GM21737 (cell line): ENCODE data around the gene THBD.

Experiments
- ATAC-seq: cut with Tn5 transposase; IDR thresholded peaks from one replicate; pipeline ENCODE4 v1.9.1; 2021; ENCODE audit warnings: mild to moderate bottlenecking, moderate library complexity; ENCODE audit not compliant: unreplicated experiment

Gene THBD

DNA sequence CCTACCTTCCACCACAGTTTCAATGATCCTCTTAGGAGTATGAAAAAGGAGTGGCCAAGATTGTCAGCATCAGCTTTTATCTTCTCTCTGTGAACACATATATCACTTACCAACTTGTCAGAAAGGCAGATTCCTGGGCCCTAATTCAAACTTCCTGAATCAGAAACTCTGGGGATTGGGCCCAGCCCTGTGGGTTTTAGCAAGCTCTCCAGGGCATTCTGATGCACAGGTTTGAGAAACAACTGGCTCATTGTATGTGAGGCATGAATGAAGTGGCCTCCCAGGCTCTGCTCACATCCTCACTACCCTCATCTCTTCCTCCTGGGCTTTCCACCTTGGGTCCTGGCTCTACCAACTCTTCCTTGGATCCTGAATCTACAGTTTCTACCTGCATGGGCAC is 13.2 kb upstream of the THBD start:
- no peak for ATAC-seq

DNA sequence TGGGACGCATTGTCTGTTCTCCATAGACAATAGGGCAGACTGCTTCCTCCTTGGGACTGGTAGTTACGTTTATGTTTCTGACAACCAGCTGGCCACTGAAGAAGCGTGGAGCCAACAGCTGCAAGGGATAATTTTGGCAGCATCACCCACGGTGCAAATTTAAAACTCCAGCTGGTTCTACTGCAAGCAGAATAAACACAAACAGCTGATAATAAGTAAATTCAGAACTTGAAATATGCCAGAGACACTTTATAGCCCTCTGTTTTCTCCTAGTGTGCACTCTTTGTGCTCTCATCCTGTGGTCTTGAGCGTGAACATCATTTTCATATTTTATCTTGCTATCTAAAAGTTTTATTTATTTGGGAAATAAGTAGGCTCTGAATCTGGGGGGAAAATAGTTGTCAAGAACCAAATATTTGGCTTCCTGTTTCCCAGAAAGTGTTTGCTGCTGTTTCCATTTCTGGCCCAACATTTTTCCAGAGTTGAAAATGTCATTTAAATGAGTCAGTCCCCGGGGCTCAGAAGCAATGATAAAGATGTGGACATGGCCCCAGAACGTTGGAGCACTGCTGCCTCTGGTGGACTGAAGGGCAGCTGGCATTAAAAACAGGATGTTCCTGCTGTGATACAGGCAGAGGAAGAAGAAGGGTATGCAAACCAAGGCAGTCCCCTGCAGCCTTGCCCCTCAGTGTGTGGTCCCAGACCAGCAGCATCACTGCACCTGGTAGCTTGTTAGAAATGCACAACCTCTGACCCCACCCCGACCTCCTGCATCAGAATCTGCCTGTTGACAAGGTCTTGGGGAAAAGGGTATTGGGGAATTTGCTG is 12.5 kb upstream of the THBD start:
- ATAC-seq: no peak

DNA sequence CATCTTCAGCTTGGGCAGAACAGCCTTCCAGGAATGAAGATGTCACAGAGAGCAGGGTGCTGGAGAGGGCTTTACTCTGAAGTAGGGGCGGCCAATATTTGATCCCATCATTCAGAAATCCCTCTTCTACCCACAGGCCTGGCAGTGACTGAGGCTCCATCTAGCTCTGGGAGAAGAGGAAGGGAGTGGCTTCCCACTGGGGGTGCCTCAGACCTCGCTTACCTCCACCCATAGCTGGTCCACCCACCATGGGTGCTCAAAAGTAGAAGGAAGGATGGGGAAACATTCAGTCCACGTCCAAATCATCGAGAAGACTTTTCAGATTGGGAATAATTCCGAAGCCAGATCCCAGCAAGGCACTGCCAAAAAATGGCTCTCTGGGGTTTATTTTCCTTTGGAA is 11.8 kb upstream of the THBD start:
- no peak for ATAC-seq

DNA sequence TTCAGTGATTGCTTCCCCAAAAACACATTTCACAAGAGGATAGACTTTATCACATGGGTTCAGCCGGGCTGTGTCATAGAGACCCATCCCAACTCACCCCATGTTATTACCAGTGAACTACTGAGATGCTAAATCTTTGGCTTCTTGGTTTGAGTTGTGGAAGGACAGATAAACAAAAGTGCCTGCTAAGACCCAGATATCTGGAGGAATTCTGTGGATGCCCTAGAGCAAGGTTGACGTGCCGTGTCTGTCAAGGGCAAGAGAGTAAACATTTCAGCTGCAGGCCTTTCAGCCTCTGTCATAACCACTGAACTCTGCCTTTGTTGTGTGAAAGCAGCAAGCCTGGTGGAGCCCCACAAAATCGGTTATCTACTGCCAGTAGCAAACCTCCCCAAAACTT is 11.2 kb upstream of the THBD start:
- ATAC-seq: no peak

DNA sequence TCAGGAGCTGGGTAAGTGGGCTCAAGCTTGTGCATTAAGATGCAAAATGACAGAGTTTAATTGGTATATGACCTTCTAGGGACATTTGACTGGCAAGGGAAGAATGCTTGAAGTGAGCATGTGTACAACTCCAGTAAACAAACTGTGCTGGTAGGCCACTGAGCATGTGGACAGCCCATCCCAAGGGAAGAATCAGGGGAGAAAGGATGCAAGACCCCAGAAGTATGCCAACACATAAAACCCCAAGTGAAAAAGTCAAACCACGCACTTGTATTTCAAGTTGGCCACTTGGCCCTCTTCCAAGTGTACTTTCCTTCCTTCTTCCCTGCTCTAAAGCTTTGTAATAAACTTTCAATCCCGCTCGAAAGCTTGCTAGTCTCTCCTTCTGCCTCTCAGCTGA is 10.4 kb upstream of the THBD start:
- no peak for ATAC-seq

DNA sequence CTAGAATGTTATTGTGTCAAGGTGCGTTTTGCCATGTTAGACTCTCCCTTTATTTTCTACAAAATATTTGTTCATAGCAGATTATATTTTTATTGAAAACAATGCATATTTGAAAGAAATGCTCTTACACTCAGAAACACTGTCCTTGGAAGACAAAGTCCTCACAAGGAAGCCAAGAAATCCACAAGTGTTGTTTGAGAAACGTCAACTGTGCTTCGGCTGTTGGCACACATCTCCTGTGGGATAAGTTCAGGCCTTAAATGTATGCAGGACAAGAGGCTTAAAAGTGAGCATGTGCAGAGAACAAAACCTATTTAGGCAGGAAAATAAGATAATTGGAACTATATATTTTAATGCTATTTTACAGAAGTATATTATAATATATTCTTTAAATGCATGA is 9.5 kb upstream of the THBD start:
- no peak for ATAC-seq

DNA sequence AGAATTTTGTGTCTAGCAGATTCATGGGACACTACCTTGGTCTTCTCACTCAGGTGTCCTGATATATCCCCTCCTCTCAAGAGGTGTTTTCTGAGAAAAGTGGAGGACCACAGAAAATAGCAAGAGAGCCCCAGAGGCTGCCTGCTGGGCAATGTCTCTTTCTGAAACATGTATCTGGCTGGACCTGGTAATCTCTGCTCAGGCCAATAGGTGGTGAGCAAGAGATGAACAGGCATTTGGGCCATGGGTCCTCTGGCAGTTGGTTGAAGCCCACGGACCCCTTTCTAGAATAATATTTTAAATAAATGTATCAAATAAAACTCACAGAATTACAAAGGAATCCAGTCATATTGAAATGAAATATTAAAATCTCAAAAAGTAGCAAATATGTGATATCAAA is 8.8 kb upstream of the THBD start:
- ATAC-seq: no peak

DNA sequence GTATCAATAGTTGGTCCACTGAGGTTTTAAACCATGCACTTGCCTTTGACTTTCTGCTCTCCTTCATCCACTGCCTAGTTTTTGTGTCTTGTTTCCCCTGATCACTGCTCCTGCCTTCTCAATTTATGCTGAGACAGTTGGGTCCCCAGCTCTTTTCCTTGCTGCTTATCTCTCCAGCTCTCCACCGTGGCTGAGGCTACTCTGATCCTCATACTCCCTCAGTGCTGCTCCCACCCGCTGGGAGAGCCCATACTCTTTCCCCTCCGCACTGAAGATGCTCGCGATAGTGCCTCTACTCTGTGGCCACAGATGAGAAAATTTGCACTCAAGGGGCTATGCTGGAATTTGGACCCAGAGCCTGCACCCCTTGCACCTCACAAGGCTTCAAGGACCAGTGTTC is 3.4 kb upstream of the THBD start:
- no peak for ATAC-seq

DNA sequence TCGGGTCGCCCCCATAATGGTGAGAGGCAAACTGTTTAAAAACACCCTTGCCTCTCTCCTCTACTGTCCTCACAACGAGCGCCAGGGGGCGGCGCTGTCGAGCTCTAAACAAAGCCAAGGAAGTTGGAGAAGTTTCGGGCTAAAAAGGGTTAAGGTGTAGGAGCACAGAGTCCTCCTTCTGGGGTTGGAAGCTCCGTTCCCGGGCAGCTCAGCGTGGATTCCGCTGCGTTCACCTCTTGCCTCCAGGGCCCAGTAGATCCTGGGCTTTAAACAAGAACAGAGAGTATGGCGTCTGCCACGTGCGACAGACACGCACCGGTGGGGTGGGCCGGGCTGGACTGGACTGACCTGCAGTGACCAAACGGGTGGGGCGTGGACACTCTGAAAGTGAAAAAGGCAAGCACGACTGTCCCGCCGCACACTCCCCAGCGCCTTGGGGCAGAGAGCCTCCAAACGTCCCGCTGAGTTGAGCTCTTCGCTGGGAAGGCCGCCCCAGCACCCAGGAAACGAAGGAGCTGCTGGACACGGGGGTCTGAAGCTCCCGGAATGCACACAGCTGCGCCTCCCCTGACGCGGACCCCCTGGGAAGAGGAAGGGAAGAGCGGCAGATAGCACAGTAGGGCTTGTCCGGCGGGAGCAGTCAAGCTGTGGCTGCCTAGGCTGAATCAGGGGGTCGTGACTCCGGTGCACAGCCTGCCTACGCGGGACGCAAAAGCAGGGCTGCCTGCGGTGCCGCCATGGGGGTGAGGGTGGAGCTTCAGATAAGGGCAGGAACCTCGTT is 1.6 kb upstream of the THBD start:
- ATAC-seq: no peak

DNA sequence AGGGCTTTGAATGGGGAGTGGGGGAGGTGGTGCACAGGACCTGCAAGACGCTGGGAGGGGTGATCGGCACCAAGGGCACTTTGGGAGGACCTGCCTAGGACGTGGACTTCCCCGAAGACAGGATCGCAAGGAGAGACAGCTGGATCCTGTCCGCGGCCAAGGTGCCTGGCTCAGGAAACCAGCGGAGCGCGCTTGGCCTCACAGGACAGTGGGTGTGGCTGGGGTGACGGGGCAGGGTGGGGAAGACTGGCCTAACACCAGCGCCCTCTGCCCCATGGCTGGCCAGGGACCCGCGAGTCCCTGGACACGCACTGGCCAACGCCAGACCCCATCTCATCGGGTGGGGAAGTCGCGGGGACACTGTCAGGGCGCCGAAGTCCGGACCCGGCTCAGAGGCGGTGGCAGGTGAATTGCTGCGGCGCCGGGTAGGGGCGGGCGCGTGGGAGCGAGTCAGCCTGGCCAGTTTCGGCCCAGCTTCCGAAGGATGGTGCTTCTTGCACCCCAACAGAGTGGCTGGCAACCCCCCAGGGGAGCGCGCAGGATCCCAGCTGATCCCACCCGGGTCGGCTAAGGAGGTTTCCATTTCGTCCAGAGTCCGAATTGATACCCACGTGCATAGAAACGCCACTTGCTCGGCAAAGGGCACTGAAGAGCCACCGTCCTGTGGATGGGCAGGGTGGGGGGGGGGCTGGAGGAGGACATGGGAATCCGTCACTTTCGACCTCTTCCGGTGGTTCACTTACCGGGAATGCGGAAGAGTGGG is 785 bp upstream of the THBD start:
- no peak for ATAC-seq

DNA sequence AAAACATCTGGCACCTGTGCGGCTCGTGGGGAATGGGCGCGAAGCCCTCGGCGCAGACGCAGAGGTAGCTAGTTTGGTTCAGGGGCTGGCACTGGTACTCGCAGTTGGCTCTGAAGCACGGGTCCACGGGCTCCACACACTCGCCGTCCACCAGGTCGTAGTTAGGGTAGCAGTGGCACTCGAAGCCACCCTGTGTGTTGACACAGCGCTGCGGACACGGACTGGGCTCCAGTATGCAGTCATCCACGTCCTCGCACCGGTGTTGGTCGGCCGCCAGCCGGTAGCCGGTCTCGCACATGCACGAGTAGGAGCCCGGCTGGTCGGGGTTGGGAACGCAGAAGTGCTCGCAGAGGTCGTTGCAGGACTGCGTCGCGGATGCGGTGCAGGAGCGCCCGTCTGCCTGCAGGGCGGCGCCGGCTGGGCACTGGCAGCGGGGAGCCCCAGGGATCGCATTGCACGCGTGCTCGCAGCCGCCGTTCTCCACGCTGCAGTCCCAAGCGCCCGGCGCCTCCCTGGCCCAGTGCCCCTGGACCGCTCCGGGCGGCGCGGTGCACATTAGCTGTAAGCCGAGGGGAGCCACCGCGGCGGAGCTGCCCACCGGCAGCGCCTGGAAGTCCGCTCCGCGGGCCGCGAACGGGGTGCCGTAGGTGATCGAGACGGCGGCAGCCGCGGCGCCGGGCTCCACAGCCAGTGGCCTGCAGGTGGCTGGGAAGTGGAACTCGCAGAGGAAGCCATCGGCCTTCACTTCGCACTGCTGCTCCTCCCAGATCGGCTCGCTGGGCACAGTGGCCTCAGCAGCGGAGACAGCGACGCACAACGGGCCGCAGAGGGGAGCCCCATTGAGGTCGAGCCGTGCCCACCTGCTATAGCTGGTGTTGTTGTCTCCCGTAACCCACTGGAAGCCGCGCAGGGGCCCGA is 930 bp downstream of the THBD start:
- no peak for ATAC-seq

DNA sequence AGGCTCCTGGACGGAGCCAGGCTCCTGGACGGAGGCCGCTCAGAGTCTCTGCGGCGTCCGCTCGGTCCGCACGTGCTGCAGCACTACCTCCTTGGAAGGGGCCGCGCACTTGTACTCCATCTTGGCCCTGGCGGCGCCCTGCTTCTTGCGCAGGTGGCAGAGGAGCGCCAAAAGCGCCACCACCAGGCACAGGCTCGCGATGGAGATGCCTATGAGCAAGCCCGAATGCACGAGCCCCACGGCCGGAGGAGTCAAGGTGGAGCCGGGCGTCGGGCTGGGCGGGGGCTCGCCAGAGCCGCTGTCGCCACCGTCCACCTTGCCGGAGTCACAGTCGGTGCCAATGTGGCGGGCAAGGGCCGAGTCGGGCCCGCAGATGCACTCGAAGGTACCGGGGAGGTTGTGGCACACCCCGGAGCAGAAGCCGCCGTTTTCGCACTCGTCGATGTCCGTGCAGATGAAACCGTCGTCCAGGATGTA is 1.7 kb downstream of the THBD start:
- no peak for ATAC-seq

DNA sequence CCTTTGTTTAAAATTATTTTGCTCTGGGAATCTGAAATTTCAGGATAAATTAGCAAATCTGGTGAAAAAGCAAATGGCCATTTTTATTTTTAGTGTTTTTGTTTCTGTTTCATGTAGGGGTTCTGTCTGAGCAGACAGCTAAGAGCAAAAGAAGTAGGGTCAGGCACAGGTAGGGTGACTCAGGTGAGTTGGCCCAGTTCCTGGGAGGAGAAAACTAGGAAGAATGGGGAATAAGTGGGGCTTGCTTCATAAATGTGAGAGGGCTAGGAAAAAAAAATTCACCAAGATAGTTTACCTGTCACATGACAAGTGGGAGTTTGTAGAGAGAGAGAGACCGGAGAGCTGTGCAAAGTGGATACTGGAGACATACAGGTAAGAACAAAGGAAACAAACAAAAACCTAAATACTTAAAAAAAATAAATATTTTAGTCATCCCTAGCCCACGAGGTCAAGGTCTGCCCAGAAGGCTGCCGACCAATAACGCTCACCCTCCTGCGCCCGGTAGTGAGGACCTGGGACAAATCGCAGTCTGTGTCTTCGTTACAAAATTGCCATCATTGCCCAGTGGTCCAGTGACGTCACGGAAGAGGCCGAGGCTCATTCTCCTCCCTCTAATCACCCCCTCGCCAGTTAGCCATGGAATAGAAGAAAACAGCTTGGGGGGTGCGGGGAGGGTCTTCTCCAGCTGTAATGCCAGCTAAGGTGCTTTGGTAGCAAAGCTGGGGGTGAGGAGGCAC is 2.3 kb downstream of the THBD start:
- ATAC-seq: no peak

DNA sequence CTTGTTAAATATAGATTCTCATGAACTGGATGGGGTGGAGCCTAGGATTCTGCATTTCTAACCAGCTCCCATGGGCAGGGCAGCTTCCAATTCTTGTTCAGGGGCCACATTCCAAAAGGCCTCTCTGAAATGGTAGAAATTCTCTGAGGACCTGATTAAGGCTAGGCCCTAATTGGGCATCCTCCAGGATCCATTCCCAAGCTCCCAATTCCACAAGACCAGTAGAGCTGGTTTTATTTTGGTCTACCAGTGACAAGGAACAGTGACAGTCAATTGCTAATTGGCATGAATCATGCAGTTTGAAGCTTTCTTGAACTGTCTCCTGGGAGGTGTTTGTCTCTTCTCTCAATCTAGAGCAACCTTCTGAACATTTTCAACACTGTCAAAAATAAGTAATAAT is 3.0 kb downstream of the THBD start:
- ATAC-seq: no peak

DNA sequence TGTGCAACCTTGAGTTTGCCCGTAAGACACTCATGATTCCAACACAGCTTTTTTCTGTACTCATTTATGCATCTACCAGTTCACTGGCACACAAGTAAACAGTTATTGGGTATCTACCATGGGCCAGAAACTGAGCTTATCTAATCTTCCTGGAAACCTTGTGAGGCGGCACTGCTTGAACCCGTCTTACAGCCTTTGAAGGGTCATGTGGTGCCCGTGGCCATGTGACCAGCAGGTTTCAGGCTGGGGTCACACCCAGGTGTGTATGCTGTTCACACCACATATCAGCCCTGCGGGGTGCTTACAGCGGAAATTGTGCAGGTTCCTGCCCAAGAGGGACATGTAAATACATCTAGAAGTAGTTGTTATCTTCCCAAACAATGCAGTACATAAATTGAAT is 6.1 kb downstream of the THBD start:
- ATAC-seq: no peak

DNA sequence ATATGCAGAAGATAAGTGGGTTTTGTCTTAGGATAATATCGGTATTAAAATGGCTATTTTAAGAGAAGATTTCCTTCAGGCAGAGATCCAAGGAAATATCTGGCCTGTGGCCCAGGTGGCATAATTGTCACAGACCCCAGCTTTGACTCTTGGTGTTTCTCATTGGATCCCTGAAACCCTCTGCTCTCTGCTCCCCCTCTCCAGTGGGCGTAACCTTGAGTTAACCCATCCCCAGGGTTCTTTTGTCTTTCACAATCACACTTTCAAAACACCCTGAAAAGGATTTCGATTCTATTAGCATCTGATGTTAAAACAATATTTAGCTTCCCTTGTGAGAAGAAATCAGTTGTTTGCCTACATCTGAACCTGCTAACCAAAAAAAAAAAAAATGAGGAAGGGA is 7.2 kb downstream of the THBD start:
- no peak for ATAC-seq

DNA sequence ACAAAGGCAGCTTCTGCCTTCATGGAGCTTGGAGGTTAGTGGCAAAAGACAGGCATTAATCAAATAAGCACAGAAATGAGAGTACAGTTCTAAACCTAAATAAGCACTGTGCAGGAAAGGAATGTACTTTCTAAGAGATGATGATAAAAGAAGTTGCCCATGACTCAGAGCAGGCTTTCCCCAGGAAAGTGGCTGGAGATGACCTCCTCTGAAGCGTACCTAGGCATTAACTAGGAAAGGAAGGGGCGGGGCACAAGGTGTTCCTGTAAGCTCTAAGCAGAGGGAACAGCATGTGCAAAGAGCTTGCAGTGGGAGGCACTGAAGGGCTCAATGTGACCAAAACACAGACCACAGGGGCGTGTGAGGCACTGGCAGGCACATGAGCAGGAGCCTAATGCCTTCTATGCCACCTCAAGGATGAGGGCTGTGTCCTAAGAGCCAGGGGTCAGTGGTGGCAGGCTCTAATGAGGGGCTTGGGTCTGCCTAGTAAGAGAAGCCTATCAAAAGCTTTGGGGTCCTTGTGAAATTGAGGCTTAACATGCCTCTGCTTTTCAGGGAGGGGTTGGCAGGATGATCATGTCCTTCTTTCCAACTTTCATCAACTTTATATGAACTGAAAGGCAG is 9.5 kb downstream of the THBD start:
- ATAC-seq: no peak

DNA sequence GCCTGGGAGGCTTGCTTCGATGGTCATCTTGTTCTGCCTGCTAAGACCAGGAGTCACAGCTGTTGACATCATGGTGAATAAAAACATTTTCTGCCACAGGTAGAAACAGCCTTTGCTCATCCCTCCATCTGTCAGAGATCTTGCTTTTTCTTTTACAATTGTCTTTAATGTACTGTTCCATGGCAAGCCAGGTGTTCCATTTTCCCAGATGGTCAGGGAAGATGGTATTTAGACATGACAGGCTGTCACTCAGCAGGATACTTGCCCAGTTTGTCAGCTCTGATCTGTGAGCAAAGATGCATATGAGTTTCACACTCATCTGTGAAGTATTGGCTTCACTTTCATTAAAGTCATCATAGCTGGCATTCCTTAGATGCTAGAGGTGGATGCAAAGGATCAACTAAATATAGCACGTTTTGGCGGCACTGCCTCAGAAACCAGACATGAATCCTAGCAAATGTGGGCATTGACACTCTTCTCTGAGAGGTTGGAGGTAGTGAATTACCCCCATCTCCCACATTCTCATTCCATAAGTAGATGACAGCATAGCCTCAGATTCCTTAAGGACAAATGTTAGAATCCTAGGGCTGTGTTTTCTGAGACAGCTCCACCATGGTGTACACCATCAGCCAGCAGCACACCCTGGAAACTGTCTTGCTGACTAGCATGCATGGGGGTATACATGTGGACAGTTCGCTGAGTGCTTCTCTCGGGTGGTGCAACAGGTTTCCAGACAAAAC is 10.2 kb downstream of the THBD start:
- ATAC-seq: no peak

DNA sequence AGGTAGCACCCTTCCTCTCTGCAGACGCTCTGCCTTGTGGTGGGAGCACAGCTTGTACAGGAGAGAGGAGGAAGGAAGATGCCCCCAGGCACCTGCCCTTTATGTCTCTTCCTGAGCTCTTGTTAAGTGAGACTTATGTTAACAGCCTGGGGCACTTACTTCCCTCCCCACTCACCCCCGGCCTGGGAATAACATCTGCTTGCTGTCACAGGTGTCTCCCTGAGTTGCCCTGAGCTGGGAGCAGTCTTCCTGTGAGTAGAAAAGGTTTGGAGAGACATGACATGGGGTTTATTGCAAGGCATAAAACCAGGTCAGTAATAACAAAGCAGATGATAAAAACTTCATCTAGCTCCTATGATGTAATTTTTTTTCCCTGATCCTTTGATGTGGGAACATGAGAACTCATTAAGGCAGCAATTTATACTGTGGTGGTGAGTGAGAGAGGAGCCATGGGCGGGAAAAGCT is 12.4 kb downstream of the THBD start:
- no peak for ATAC-seq
